Renal pelvis (tissue), 4 donors: ENCODE measurements around the gene PHKA2. TPM values are rescaled to one million over a fixed set of nuclear protein-coding genes. Genes with fewer than 3 reads are reported as not detected.

Source experiments
- DNase-seq: peaks from one replicate; pipeline ENCODE4 v3.0.0-alpha.2; 2013
- polyA plus RNA-seq, 3 donors: library from polyadenylated mRNA; unstranded; fragments of 120-200 nt; gene quantifications; one replicate each; pipeline ENCODE4 v1.2.1, GENCODE V29; 2013; ENCODE audit not compliant: insufficient read length in 3 of 3

The PHKA2 gene
- polyA plus RNA-seq, 3 donors = 38.7 to 50.5 (median 50.5) TPM

- DNase-seq = peak; percentile 34
These were observed 45.2 kb downstream of the PHKA2 start for GRCh38 chrX:18938710-18939109.

- DNase-seq = no peak
These were observed 46.7 kb downstream of the PHKA2 start for GRCh38 chrX:18937173-18937572.

DNA sequence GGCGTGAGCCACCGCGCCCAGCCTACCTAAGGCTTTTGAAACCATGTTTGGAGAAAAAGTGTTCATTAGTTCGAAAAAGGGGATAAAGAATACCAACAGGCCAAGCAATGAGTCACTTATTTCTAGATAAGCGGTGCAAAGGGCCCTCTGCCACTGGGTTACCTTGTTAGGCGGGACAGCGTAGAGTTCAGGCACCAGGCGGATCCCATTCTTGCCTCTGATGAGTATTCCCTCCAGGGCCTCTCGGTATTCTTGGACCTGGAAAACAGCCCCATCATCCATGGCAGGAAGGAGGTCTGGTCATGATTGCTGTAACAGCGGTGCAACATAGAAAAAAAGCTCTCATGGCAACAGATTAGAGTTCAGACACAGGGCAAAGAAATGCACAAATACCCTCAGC, 48.0 kb downstream of the PHKA2 start:
- DNase-seq = no peak

DNA sequence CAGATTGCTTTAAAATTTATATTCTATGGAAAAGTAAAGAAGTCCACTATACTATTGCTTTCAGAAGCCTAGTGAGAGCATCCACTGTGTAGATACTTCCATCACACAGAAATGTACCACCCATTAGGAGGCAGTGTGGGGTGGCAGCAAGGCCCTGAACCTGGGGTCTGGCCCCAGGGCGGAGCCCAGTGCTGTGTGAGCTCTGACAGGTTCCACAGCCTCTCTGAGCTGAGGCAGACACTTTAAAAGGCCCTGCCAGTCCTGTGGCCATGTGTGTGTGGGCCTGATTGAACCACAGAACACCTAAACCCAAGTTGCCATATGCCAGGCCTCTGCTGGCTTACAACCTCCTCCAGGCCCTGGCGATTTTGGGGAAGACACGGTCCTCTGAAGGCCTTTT, 49.2 kb downstream of the PHKA2 start:
- no peak for DNase-seq

DNA sequence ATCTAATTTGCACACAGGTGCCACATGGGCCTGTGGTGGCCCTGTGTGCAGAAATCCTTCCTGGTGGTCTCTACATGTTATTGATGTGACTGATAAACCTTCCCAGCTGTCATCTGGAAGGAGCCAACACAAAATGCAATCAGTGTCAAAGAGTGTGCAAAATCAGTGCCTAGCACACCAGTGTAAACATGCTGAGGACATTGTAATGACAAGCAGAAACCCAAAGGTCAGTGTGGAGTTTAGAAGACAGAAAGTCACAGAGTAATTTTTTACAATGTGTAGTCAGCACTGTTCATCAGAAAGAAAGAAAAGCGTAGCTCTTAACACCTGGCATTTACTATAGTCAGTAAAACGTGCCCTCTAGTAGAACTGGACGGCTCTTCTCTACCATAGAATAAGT, 50.3 kb downstream of the PHKA2 start:
- no peak for DNase-seq

GRCh38 chrX:18931972-18932371, 51.9 kb downstream of the PHKA2 start:
- no peak for DNase-seq

- no peak for DNase-seq
These were observed 54.1 kb downstream of the PHKA2 start for GRCh38 chrX:18929775-18930174.

GRCh38 chrX:18927558-18927957, 56.4 kb downstream of the PHKA2 start:
- DNase-seq = no peak

GRCh38 chrX:18924507-18925088, 59.3 kb downstream of the PHKA2 start:
- DNase-seq = no peak

GRCh38 chrX:18920566-18920965, 63.3 kb downstream of the PHKA2 start:
- no peak for DNase-seq

DNA sequence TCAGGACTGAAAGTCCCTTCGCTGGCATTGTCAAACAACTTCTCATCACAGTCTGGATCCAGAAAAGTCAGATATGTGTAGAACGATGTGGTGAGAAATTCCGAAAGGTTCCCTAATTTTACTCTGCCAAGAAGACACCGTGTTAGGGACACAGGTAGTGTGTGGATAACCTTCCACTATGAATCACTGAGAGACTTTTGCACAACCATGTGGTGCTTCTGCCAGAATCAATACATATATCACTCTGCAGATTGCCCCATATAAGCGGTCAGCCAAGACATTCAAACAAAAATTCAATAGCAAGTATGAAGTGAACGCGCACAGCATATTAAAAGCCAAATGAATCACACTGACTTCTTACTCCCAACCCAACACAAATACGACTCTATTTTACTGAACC, 63.8 kb downstream of the PHKA2 start:
- no peak for DNase-seq

GRCh38 chrX:18917831-18918230, 66.1 kb downstream of the PHKA2 start:
- no peak for DNase-seq

GRCh38 chrX:18906286-18906685, 77.6 kb downstream of the PHKA2 start:
- DNase-seq = no peak

- DNase-seq = no peak
These were observed 83.4 kb downstream of the PHKA2 start for GRCh38 chrX:18900401-18900976.

GRCh38 chrX:18899796-18900380, 84.0 kb downstream of the PHKA2 start:
- no peak for DNase-seq

GRCh38 chrX:18898492-18898891, 85.4 kb downstream of the PHKA2 start:
- DNase-seq = no peak

GRCh38 chrX:18898091-18898490, 85.8 kb downstream of the PHKA2 start:
- no peak for DNase-seq

DNA sequence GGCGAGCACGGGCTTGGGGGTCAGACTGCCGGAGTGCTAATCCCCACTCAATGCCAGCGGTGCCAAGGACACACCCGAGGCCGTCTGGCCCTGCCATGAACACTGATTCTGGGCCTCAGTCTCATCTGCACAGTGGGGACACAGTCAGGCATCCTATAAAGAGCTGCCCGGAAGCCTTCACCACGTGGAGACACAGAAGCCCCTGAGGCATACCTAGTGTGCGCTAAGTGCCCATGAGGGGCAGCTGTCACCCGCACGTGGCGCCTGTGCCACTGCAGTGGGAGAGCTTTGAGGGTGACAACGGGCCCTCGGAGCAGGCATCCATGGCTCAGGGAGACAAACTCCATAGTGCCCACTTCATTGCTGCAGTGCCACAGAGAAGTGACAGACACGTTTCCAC, 86.3 kb downstream of the PHKA2 start:
- DNase-seq = no peak

- no peak for DNase-seq
These were observed 87.0 kb downstream of the PHKA2 start for GRCh38 chrX:18896680-18897544.

DNA sequence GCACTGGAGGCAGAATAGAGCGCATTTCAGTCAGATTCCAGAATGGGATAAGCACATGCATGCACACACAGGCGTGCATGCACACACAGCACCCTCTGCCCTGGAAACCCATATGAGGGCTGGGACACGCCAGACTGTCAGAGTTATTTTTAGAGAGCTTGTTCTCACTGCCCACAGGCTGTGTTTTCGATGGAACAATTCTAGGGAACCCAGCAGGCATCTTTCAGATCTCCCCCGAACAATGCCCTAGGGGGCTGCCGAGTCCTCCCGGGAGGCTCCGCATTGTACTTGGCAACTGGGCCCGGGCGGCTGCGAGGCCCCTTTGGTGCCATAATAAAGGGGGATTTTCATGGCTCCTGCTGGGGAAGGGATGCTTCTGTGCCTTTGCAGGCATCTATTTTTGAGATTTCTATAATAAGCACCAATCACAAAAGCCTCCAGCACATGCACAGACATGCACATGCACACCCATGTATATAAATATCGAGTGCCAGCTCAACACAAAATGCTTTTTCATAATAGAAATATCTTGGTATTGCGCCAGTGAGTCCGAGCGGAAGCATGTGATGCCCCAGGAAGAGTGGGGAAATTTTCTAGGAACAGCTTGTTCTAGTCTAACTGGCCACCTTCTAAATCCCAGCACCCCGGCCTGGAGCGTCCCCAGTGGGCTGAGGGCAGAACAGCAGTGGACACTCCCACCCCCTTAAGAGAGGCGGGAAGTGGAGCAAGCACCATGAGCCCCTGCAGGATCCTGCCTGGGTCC, 88.5 kb downstream of the PHKA2 start:
- DNase-seq = no peak

DNA sequence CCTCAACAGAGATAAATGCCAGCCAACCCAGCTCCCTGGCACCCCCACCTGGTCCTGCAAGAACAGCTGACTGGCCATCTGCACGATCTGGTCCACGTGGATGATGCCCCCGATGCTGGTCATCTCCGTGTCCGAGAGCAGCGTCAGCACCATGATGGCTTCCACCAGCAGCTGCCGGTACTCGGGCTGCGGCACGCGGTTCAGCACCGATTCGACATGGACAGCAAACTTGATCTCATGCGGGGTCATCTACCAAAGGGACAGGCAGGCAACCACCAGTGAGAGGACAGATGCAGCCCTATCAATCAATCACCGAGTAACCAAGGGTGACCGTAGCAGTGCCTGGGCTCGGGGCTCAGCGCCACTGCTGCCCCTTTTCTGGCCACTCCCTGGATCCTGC, 89.8 kb downstream of the PHKA2 start:
- no peak for DNase-seq

DNA sequence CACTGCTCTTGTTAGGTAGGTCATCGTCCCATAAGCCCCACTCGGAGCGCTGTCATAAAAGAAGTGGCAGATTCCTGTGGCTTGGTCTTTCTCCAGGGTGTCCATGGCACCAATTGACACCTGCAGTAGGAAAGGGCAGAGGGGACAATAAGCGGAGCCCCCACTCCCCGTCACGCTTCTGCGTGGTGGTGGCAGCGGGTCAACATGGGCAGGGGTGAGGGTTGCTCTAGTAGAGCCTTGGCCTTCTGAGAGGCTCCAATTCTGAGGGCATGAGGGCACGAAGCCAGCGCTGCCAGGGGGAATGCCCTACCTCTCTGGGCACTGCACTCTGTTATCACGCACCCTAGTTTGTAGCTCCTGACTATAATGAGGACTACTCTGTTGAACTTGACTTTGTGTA, 90.4 kb downstream of the PHKA2 start:
- no peak for DNase-seq
